ENCODE measurements around the gene CLEC1A.

CLEC1A gene

GRCh38 chr12:10052193-10052913 is 46.4 kb downstream of the CLEC1A start:
- no peak overlapping the region for H3K9ac ChIP-seq (ENCODE audit: insufficient read length, low read depth)

GRCh38 chr12:10048526-10048925 is 50.3 kb downstream of the CLEC1A start:
- no peak for DNase-seq (ENCODE audit: low read depth, low spot score)
- TF ChIP-seq YY1 (IDR thresholded peaks at IDR 0.05; ENCODE audit: insufficient read depth, insufficient read length) = no peak
- no peak for TF ChIP-seq SUZ12 (IDR thresholded peaks at IDR 0.05; ENCODE audit: extremely low read depth, insufficient read depth, insufficient read length)
- TF ChIP-seq ZNF274 (IDR thresholded peaks at IDR 0.05; ENCODE audit: low read depth, low read length) = no peak
- Histone ChIP-seq H3K9me3 (ENCODE audit: insufficient read depth, low read length) (peaks cover 15% of the 10 kb centered on the region), H3K4me1 (ENCODE audit: insufficient read depth, insufficient read length) (no peaks in the 10 kb centered on the region), H3K27me3 (ENCODE audit: insufficient read depth, insufficient read length) (no peaks in the 10 kb centered on the region), H3K4me3 (ENCODE audit: insufficient read length, low read depth) (no peak overlapping the region), H3K36me3 (ENCODE audit: insufficient read depth, insufficient read length, low read length) (no peaks in the 10 kb centered on the region), H3K9ac (ENCODE audit: insufficient read length, low read depth) (no peak overlapping the region)

More at GRCh38 chr12:10052193-10052913, 46.4 kb downstream of the CLEC1A start:
- no peak for DNase-seq (ENCODE audit: low read depth, low spot score)
- Histone ChIP-seq H3K9me3 (ENCODE audit: insufficient read depth, low read length) (peaks cover 15% of the 10 kb centered on the region), H3K27me3 (ENCODE audit: insufficient read depth, insufficient read length) (no peaks in the 10 kb centered on the region), H3K4me3 (ENCODE audit: insufficient read length, low read depth) (no peak overlapping the region), H3K4me1 (ENCODE audit: insufficient read depth, insufficient read length) (no peaks in the 10 kb centered on the region), H3K36me3 (ENCODE audit: insufficient read depth, insufficient read length, low read length) (no peaks in the 10 kb centered on the region)
- TF ChIP-seq YY1 (IDR thresholded peaks at IDR 0.05; ENCODE audit: insufficient read depth, insufficient read length) = no peak
- TF ChIP-seq SUZ12 (IDR thresholded peaks at IDR 0.05; ENCODE audit: extremely low read depth, insufficient read depth, insufficient read length) = no peak
- TF ChIP-seq ZNF274 (IDR thresholded peaks at IDR 0.05; ENCODE audit: low read depth, low read length) = no peak

DNA sequence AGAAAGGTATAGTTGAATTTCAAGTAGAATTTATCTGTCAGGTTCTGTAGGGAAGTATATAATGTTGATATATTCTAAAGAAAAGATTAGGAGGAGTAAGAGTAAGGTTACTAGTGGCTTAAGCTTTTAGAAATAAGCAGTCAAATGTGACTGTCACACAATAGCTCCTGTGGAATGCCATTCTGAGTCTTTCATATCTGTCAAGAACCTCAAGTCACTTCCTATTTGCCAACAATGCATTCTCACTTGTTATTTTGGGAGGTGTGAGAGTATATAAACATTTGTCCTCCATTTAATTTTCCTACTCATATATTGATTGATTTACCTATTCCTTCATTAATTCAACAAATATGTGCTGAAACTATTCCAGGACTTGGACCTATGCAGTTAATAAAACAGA is 56.6 kb downstream of the CLEC1A start:
- Histone ChIP-seq H3K27me3 (ENCODE audit: insufficient read depth, insufficient read length) (no peaks in the 10 kb centered on the region), H3K9ac (ENCODE audit: insufficient read length, low read depth) (no peak overlapping the region), H3K4me3 (ENCODE audit: insufficient read length, low read depth) (no peak overlapping the region), H3K36me3 (ENCODE audit: insufficient read depth, insufficient read length, low read length) (no peaks in the 10 kb centered on the region), H3K9me3 (ENCODE audit: insufficient read depth, low read length) (no peaks in the 10 kb centered on the region), H3K4me1 (ENCODE audit: insufficient read depth, insufficient read length) (no peaks in the 10 kb centered on the region)
- TF ChIP-seq YY1 (IDR thresholded peaks at IDR 0.05; ENCODE audit: insufficient read depth, insufficient read length) (no peak), SUZ12 (IDR thresholded peaks at IDR 0.05; ENCODE audit: extremely low read depth, insufficient read depth, insufficient read length) (no peak), ZNF274 (IDR thresholded peaks at IDR 0.05; ENCODE audit: low read depth, low read length) (no peak)
- DNase-seq (ENCODE audit: low read depth, low spot score) = no peak

DNA sequence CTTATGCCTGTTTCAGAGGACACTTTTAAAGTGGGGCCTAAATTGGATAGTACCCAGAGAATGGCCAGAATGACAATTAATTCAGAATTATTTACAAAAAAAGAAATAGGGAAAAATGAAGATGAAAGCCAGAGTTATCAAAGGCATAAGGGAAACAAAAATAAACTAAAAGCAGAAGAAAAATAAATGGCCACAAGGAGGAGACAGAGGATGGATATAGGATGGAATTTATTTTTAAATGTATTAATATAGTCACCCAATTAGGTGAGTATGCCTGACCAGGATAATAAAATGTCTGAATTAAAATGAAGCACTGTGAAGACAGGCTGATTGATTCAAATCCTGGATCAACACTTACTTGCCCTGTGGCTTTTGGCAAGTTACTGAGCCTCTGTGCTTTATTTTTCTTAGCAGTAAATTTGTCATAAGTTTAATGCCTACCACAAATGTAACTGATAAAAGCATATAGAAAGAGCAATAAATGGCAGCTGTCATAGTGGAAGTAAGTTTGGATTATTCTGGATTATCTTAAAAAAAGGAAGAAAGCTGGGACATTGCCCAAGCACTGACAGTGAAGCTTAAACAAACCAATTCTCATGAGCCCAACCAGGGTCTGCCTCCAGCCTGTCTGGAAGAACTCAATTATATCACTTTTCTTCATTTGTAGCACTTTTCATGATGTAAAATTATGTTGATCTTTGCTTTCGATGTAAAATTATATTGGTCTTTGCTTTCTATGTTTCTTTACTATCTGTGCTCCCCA is 64.8 kb downstream of the CLEC1A start:
- Histone ChIP-seq H3K27me3 (ENCODE audit: insufficient read depth, insufficient read length) (no peaks in the 10 kb centered on the region), H3K9me3 (ENCODE audit: insufficient read depth, low read length) (peaks cover 22% of the 10 kb centered on the region), H3K4me3 (ENCODE audit: insufficient read length, low read depth) (no peak overlapping the region), H3K36me3 (ENCODE audit: insufficient read depth, insufficient read length, low read length) (no peaks in the 10 kb centered on the region), H3K9ac (ENCODE audit: insufficient read length, low read depth) (no peak overlapping the region), H3K4me1 (ENCODE audit: insufficient read depth, insufficient read length) (peaks cover 3% of the 10 kb centered on the region)
- TF ChIP-seq YY1 (IDR thresholded peaks at IDR 0.05; ENCODE audit: insufficient read depth, insufficient read length) (no peak), SUZ12 (IDR thresholded peaks at IDR 0.05; ENCODE audit: extremely low read depth, insufficient read depth, insufficient read length) (no peak)
- no peak for DNase-seq (ENCODE audit: low read depth, low spot score)

GRCh38 chr12:10031771-10032175 is 67.0 kb downstream of the CLEC1A start:
- Histone ChIP-seq H3K36me3 (ENCODE audit: insufficient read depth, insufficient read length, low read length) (no peaks in the 10 kb centered on the region), H3K9me3 (ENCODE audit: insufficient read depth, low read length) (peaks cover 22% of the 10 kb centered on the region), H3K4me1 (ENCODE audit: insufficient read depth, insufficient read length) (peaks cover 3% of the 10 kb centered on the region), H3K9ac (ENCODE audit: insufficient read length, low read depth) (no peak overlapping the region), H3K27me3 (ENCODE audit: insufficient read depth, insufficient read length) (no peaks in the 10 kb centered on the region), H3K4me3 (ENCODE audit: insufficient read length, low read depth) (no peak overlapping the region)
- TF ChIP-seq ZNF274 (IDR thresholded peaks at IDR 0.05; ENCODE audit: low read depth, low read length) = no peak
- no peak for TF ChIP-seq YY1 (IDR thresholded peaks at IDR 0.05; ENCODE audit: insufficient read depth, insufficient read length)
- TF ChIP-seq SUZ12 (IDR thresholded peaks at IDR 0.05; ENCODE audit: extremely low read depth, insufficient read depth, insufficient read length) = no peak
- peak; percentile 80 for DNase-seq (ENCODE audit: low read depth, low spot score)

DNA sequence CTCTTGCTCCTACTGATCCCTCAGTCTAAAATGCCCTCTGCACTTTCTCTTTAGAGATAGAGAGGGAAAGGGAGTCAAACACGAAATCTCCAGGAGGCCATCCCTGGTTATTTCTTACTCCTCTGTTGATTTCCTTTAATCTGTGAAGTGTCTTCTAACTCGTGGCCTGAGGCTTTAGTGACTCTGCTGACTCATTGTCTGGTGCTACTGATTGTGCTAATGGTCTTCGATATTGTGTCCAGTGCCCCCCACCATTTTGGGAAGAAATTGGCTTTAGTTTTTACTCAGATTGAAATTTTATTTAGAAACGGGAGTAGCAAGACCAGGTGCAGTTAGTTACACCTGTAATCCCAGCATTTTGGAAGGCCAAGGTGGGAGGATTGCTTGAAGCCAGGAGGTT is 67.5 kb downstream of the CLEC1A start:
- peaks cover 3% of the 10 kb centered on the region for H3K4me1 ChIP-seq (ENCODE audit: insufficient read depth, insufficient read length)
- H3K36me3 ChIP-seq (ENCODE audit: insufficient read depth, insufficient read length, low read length) = no peaks in the 10 kb centered on the region
- H3K9ac ChIP-seq (ENCODE audit: insufficient read length, low read depth) = no peak overlapping the region
- H3K27me3 ChIP-seq (ENCODE audit: insufficient read depth, insufficient read length) = no peaks in the 10 kb centered on the region
- H3K4me3 ChIP-seq (ENCODE audit: insufficient read length, low read depth) = no peak overlapping the region
- no peak for DNase-seq (ENCODE audit: low read depth, low spot score)
- peaks cover 22% of the 10 kb centered on the region for H3K9me3 ChIP-seq (ENCODE audit: insufficient read depth, low read length)
- TF ChIP-seq SUZ12 (IDR thresholded peaks at IDR 0.05; ENCODE audit: extremely low read depth, insufficient read depth, insufficient read length) (no peak), YY1 (IDR thresholded peaks at IDR 0.05; ENCODE audit: insufficient read depth, insufficient read length) (no peak), ZNF274 (IDR thresholded peaks at IDR 0.05; ENCODE audit: low read depth, low read length) (no peak)

- TF ChIP-seq SUZ12 (IDR thresholded peaks at IDR 0.05; ENCODE audit: extremely low read depth, insufficient read depth, insufficient read length) (no peak), ZNF274 (IDR thresholded peaks at IDR 0.05; ENCODE audit: low read depth, low read length) (no peak), YY1 (IDR thresholded peaks at IDR 0.05; ENCODE audit: insufficient read depth, insufficient read length) (no peak)
- DNase-seq (ENCODE audit: low read depth, low spot score) = no peak
- H3K9ac ChIP-seq (ENCODE audit: insufficient read length, low read depth) = no peak within 1 kb of the TSS
These were observed 68.3 kb downstream of the CLEC1A start, which contains the start of gene CLEC9A for GRCh38 chr12:10030446-10030845. CLEC9A (plus strand) TSS chr12:10030682; CDS start chr12:10052688, 22,006 bp downstream.

More at GRCh38 chr12:10030446-10030845, 68.3 kb downstream of the CLEC1A start, which contains the start of gene CLEC9A:
- no peak within 1 kb of the TSS for H3K4me3 ChIP-seq (ENCODE audit: insufficient read length, low read depth)
- H3K27me3 ChIP-seq (ENCODE audit: insufficient read depth, insufficient read length) = no peaks in the 10 kb centered on the region
- peaks cover 3% of the 10 kb centered on the region for H3K4me1 ChIP-seq (ENCODE audit: insufficient read depth, insufficient read length)
- peaks cover 22% of the 10 kb centered on the region for H3K9me3 ChIP-seq (ENCODE audit: insufficient read depth, low read length)
- no peaks in the 10 kb centered on the region for H3K36me3 ChIP-seq (ENCODE audit: insufficient read depth, insufficient read length, low read length)
